ENCODE results near the gene EXTL1. TPM values are rescaled to one million over a fixed set of nuclear protein-coding genes. Genes with fewer than 3 reads are reported as not detected.

The EXTL1 gene
- total and polyA plus RNA-seq, 2 donors from 2014 or later: 0.28 to 0.45 TPM

GRCh38 chr1:26020941-26021646, 481 bp upstream of the EXTL1 start:
- FAIRE-seq: no peak
- H3K9me3 ChIP-seq (ENCODE audit: control insufficient read depth in 2 of 3, insufficient read depth in 1 of 3, low read length in 3 of 3): no peaks in the 10 kb centered on the region
- H3K36me3 ChIP-seq (ENCODE audit: control insufficient read depth in 2 of 3, insufficient read depth in 3 of 3, low read length in 3 of 3): no peaks in the 10 kb centered on the region
- TF ChIP-seq CTCF (IDR thresholded peaks at IDR 0.05; ENCODE audit: borderline replicate concordance, extremely low read depth, insufficient read depth): no peak
- no peaks in the 10 kb centered on the region for H3K4me1 ChIP-seq (ENCODE audit: control insufficient read depth in 2 of 3, insufficient read depth in 2 of 3, low read depth in 1 of 3, low read length in 3 of 3)
- DNase-seq: no peak
- intact Hi-C loops (cut with DNase I): no loop called here
- H3K27ac ChIP-seq (ENCODE audit: low read depth in 2 of 2, low read length in 2 of 2): no peak overlapping the region
- no peak overlapping the region for H3K9ac ChIP-seq (ENCODE audit: low read length in 3 of 3)
- H3K27me3 ChIP-seq (ENCODE audit: control insufficient read depth, insufficient read depth, low read length): no peaks in the 10 kb centered on the region
- H3K4me3 ChIP-seq (ENCODE audit: low read length in 3 of 3): no peak overlapping the region

GRCh38 chr1:26022404-26022779, 817 bp downstream of the EXTL1 start:
- no peak for FAIRE-seq
- Histone ChIP-seq H3K9ac (ENCODE audit: low read length in 3 of 3) (no peak overlapping the region), H3K4me1 (ENCODE audit: control insufficient read depth in 2 of 3, insufficient read depth in 2 of 3, low read depth in 1 of 3, low read length in 3 of 3) (no peaks in the 10 kb centered on the region), H3K27me3 (ENCODE audit: control insufficient read depth, insufficient read depth, low read length) (no peaks in the 10 kb centered on the region), H3K36me3 (ENCODE audit: control insufficient read depth in 2 of 3, insufficient read depth in 3 of 3, low read length in 3 of 3) (no peaks in the 10 kb centered on the region), H3K4me3 (ENCODE audit: low read length in 3 of 3) (no peak overlapping the region), H3K27ac (ENCODE audit: low read depth in 2 of 2, low read length in 2 of 2) (no peak overlapping the region), H3K9me3 (ENCODE audit: control insufficient read depth in 2 of 3, insufficient read depth in 1 of 3, low read length in 3 of 3) (no peaks in the 10 kb centered on the region)
- intact Hi-C loops (cut with DNase I): no loop called here
- TF ChIP-seq CTCF (IDR thresholded peaks at IDR 0.05; ENCODE audit: borderline replicate concordance, extremely low read depth, insufficient read depth): no peak
- no peak for DNase-seq

GRCh38 chr1:26023009-26023408, 1.4 kb downstream of the EXTL1 start:
- no peaks in the 10 kb centered on the region for H3K27me3 ChIP-seq (ENCODE audit: control insufficient read depth, insufficient read depth, low read length)
- TF ChIP-seq CTCF (IDR thresholded peaks at IDR 0.05; ENCODE audit: borderline replicate concordance, extremely low read depth, insufficient read depth): no peak
- H3K36me3 ChIP-seq (ENCODE audit: control insufficient read depth in 2 of 3, insufficient read depth in 3 of 3, low read length in 3 of 3): no peaks in the 10 kb centered on the region
- no peak for FAIRE-seq
- H3K4me1 ChIP-seq (ENCODE audit: control insufficient read depth in 2 of 3, insufficient read depth in 2 of 3, low read depth in 1 of 3, low read length in 3 of 3): no peaks in the 10 kb centered on the region
- no peaks in the 10 kb centered on the region for H3K9me3 ChIP-seq (ENCODE audit: control insufficient read depth in 2 of 3, insufficient read depth in 1 of 3, low read length in 3 of 3)
- H3K4me3 ChIP-seq (ENCODE audit: low read length in 3 of 3): no peak overlapping the region
- no peak overlapping the region for H3K9ac ChIP-seq (ENCODE audit: low read length in 3 of 3)
- H3K27ac ChIP-seq (ENCODE audit: low read depth in 2 of 2, low read length in 2 of 2): no peak overlapping the region
- intact Hi-C loops (cut with DNase I): no loop called here
- no peak for DNase-seq

GRCh38 chr1:26023826-26024225, 2.3 kb downstream of the EXTL1 start:
- Histone ChIP-seq H3K9ac (ENCODE audit: low read length in 3 of 3) (no peak overlapping the region), H3K36me3 (ENCODE audit: control insufficient read depth in 2 of 3, insufficient read depth in 3 of 3, low read length in 3 of 3) (no peaks in the 10 kb centered on the region), H3K9me3 (ENCODE audit: control insufficient read depth in 2 of 3, insufficient read depth in 1 of 3, low read length in 3 of 3) (no peaks in the 10 kb centered on the region), H3K27ac (ENCODE audit: low read depth in 2 of 2, low read length in 2 of 2) (no peak overlapping the region), H3K4me1 (ENCODE audit: control insufficient read depth in 2 of 3, insufficient read depth in 2 of 3, low read depth in 1 of 3, low read length in 3 of 3) (no peaks in the 10 kb centered on the region), H3K4me3 (ENCODE audit: low read length in 3 of 3) (no peak overlapping the region), H3K27me3 (ENCODE audit: control insufficient read depth, insufficient read depth, low read length) (no peaks in the 10 kb centered on the region)
- no peak for TF ChIP-seq CTCF (IDR thresholded peaks at IDR 0.05; ENCODE audit: borderline replicate concordance, extremely low read depth, insufficient read depth)
- intact Hi-C loops (cut with DNase I): no loop called here
- DNase-seq (no peak), FAIRE-seq (no peak)

Data from kidney (tissue), 14 donors.